Activated T-cell treated with anti-CD3 and anti-CD28 coated beads, Interleukin-2, amount 50 U/mL, for 1 hour (primary cell): ENCODE measurements around the gene ACIN1.
"Not testable (repeated sequence)": the region's sequence is repeated elsewhere in the genome, so short reads cannot be mapped to it uniquely, and the experiment has no call there.

Experiments used
- DNase-seq: peaks from one replicate; pipeline ENCODE4 v3.0.0-alpha.2; 2020

ACIN1 gene

DNA sequence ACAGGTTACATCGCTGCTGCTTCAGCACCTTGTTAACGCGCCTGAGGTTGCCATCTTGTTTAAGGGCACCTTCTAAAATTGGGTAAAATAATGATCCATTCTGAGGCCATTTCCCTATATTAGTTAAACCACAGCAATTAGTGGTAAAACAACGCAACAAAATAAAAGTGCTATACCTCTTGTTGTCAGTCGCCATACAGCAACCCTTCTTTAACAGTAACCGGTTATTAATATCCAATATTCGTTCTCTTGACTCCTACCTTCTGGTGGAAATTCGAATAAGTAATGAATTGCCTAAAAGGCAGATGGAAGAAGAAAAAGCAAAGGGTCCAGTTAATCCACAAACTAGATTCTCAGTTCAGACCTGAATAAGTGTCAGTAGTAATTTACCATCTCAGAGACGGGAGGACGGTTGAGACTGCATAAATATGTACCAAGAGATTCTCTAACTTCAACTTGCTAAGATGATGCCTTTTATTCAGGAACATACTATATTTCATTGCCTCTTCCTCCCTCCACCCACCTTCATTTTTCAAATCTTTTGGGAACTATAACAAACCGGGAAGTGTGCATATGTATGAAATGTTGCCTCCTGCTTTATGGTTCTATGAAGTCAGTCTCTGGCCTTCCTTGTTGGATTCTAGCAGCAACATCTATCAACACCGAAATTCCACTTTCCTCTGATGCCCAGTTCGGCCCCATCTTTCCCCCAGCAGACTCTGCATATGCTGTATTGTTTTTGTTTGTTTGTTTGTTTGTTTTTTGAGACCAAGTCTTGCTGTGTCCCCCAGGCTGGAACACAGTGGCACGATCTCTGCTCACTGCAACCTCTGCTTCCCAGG, 59.4 kb downstream of the ACIN1 start:
- DNase-seq: no peak

GRCh38 chr14:23034498-23035302, 60.2 kb downstream of the ACIN1 start, which contains the start of gene PSMB5:
Gene PSMB5 (minus strand): TSS chr14:23034900. CDS start chr14:23034881, 19 bp downstream.
- peak; percentile 80 for DNase-seq

- DNase-seq: no peak
These were observed 61.0 kb downstream of the ACIN1 start for GRCh38 chr14:23033801-23034497.

GRCh38 chr14:23033251-23033727, 61.6 kb downstream of the ACIN1 start:
- DNase-seq: no peak

- no peak for DNase-seq
These were observed 64.0 kb downstream of the ACIN1 start for GRCh38 chr14:23030936-23031335.

- DNase-seq: no peak
These were observed 66.1 kb downstream of the ACIN1 start for GRCh38 chr14:23028799-23029198.

GRCh38 chr14:23025151-23025814, 69.7 kb downstream of the ACIN1 start:
- DNase-seq: no peak

GRCh38 chr14:23024612-23025075, 70.3 kb downstream of the ACIN1 start:
- no peak for DNase-seq

DNA sequence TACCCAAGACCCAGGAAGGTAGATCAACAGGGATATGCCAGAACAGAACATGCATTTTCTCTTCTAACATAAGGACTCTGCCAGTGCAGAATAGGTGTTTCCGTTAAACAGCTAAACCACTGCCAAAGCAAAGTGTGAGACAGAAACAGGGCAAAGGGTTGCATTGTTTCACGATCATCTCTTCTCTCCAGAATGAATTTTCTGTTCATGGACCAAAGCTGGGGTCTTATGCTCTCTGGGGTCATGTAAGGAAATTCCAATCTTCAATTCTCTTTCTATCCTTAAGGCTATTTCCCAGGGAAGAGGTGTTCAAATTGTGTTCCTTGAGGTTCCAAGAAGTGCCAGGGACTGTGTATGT, 71.2 kb downstream of the ACIN1 start:
- DNase-seq: no peak

- DNase-seq: no peak
These were observed 71.7 kb downstream of the ACIN1 start for GRCh38 chr14:23023022-23023794.

- DNase-seq: no peak
These were observed 73.0 kb downstream of the ACIN1 start for GRCh38 chr14:23021889-23022442.

- DNase-seq: no peak
These were observed 73.5 kb downstream of the ACIN1 start for GRCh38 chr14:23021434-23021833.

- no peak for DNase-seq
These were observed 74.5 kb downstream of the ACIN1 start for GRCh38 chr14:23020143-23021128.

GRCh38 chr14:23018107-23018506, 76.8 kb downstream of the ACIN1 start:
- DNase-seq: no peak

GRCh38 chr14:23017091-23017490, 77.8 kb downstream of the ACIN1 start:
- DNase-seq: no peak

GRCh38 chr14:23015618-23016017, 79.3 kb downstream of the ACIN1 start:
- no peak for DNase-seq

GRCh38 chr14:23013749-23014054, 81.2 kb downstream of the ACIN1 start:
- not testable (repeated sequence) for DNase-seq

DNA sequence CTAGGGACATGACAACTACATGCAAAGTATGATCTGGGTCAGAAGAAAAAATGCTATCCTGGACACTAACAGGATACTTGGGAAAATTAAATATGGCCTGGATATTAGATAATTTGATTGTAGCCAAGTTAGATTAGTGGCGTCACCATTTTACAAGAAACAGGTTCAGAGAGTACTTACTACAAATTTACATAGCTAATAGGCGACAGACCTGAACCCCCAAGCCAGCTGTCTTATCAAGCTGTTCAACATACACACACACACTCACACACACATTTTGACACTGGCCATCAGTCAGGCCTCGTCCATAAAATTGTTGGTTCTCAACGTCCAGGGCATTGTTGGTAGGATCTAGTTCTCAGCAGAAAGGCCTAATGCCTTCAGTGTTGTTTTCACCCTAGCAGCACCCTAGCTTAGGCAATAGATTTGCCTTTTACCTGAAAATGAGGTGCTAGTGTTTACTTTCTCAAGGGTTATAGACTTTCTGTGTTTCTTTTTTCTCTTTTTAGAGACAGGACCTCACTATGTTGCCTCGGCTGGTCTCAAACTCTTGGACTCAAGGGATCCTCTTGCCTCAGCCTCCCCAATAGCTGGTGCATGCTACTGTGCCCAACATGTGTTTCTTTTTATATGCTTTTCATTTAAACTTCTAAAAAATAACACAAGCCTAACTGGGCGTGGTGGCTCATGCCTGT, 81.7 kb downstream of the ACIN1 start:
- no peak for DNase-seq

GRCh38 chr14:23009939-23010726, 84.8 kb downstream of the ACIN1 start, which contains the start of gene C14orf93:
Gene C14orf93 (minus strand): TSS chr14:23010143. CDS start chr14:22999023, 11,120 bp downstream.
- DNase-seq: peak; percentile 78
